GM18867 (cell line): ENCODE measurements around the gene TP53I11.
A peak's percentile ranks its signal among the peaks of the same experiment; 100 is the strongest.

Experiments
- ATAC-seq: cut with Tn5 transposase; IDR thresholded peaks from one replicate; pipeline ENCODE4 v1.9.1; 2021; ENCODE audit warnings: mild to moderate bottlenecking, moderate library complexity; ENCODE audit not compliant: unreplicated experiment

The TP53I11 gene

GRCh38 chr11:44916331-44916730 is 34.4 kb downstream of the TP53I11 start:
- no peak for ATAC-seq

- ATAC-seq: no peak
Observed at GRCh38 chr11:44915621-44916020, 35.1 kb downstream of the TP53I11 start.

GRCh38 chr11:44915004-44915403 is 35.7 kb downstream of the TP53I11 start:
- ATAC-seq: no peak

- ATAC-seq: no peak
Observed at GRCh38 chr11:44914105-44914504, 36.6 kb downstream of the TP53I11 start.

GRCh38 chr11:44913502-44913901 is 37.2 kb downstream of the TP53I11 start:
- ATAC-seq: no peak

GRCh38 chr11:44912270-44912987 is 38.3 kb downstream of the TP53I11 start:
- ATAC-seq: no peak

GRCh38 chr11:44911029-44911814 is 39.5 kb downstream of the TP53I11 start:
- ATAC-seq: peak; percentile 70

GRCh38 chr11:44910591-44910990 is 40.1 kb downstream of the TP53I11 start:
- no peak for ATAC-seq

GRCh38 chr11:44909557-44909956 is 41.1 kb downstream of the TP53I11 start:
- ATAC-seq: no peak

GRCh38 chr11:44906649-44907048 is 44.0 kb downstream of the TP53I11 start:
- no peak for ATAC-seq

- no peak for ATAC-seq
Observed at GRCh38 chr11:44905131-44905866, 45.4 kb downstream of the TP53I11 start.

- ATAC-seq: no peak
Observed at GRCh38 chr11:44904261-44905020, 46.2 kb downstream of the TP53I11 start.

GRCh38 chr11:44903518-44903917 is 47.2 kb downstream of the TP53I11 start:
- no peak for ATAC-seq

GRCh38 chr11:44903035-44903434 is 47.6 kb downstream of the TP53I11 start:
- no peak for ATAC-seq

GRCh38 chr11:44901786-44902185 is 48.9 kb downstream of the TP53I11 start:
- ATAC-seq: no peak

- ATAC-seq: no peak
Observed at GRCh38 chr11:44901120-44901633, 49.5 kb downstream of the TP53I11 start.

- peak; percentile 54 for ATAC-seq
Observed at GRCh38 chr11:44899959-44900358, 50.7 kb downstream of the TP53I11 start.

- peak; percentile 58 for ATAC-seq
Observed at GRCh38 chr11:44893846-44894617, 56.7 kb downstream of the TP53I11 start.

GRCh38 chr11:44893308-44893822 is 57.3 kb downstream of the TP53I11 start:
- ATAC-seq: no peak

- ATAC-seq: no peak
Observed at GRCh38 chr11:44892843-44893242, 57.8 kb downstream of the TP53I11 start.
